ENCODE results near the gene OR52W1. TPM values are rescaled to one million over a fixed set of nuclear protein-coding genes. Genes with fewer than 3 reads are reported as not detected.

The OR52W1 gene
- total and polyA plus RNA-seq, 10 of the 15 experiments (the other 5 are each of a cell fraction or from before 2014, with no cell fraction given) = not detected

DNA sequence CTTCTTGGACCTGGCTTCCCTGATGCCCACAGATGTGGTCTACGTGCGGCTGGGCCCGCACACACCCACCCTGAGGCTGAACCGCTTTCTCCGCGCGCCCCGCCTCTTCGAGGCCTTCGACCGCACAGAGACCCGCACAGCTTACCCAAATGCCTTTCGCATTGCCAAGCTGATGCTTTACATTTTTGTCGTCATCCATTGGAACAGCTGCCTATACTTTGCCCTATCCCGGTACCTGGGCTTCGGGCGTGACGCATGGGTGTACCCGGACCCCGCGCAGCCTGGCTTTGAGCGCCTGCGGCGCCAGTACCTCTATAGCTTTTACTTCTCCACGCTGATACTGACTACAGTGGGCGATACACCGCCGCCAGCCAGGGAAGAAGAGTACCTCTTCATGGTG is 41.1 kb downstream of the OR52W1 start:
- no peak overlapping the region for H3K4me2 ChIP-seq (ENCODE audit: control insufficient read depth, insufficient read depth)
- H4K20me1 ChIP-seq (ENCODE audit: control insufficient read depth, insufficient read depth) = no peaks in the 10 kb centered on the region
- RAD21 ChIA-PET (ENCODE audit: unreplicated experiment) = no interaction called here
- intact Hi-C loops (cut with micrococcal nuclease; ENCODE audit: unreplicated experiment) (no loop called here), in situ Hi-C loops (cut with MboI) (no loop called here)
- CTCF ChIA-PET = interaction anchor here (1.2 kb wide), 1 partner anchor 11 kb away, joined by 8 read pairs; no protein-coding TSS in a partner anchor
- SMC1A ChIA-PET (ENCODE audit: uncharacterized antibody, unreplicated experiment) = no interaction called here
- no peak for FAIRE-seq
- no TSS peak for BruUV-seq (replicated peaks)
- no peaks in the 10 kb centered on the region for H3K4me1 ChIP-seq (ENCODE audit: control insufficient read depth, insufficient read depth, low read length)
- H3K27ac ChIP-seq (ENCODE audit: control insufficient read depth, insufficient read depth) = no peak overlapping the region
- no peaks in the 10 kb centered on the region for H3K9me3 ChIP-seq (replicated peaks; ENCODE audit: control insufficient read depth, insufficient read depth, low read length)
- ATAC-seq = no peak
- no peaks in the 10 kb centered on the region for H3K36me3 ChIP-seq (ENCODE audit: control insufficient read depth in 2 of 2, insufficient read depth in 2 of 2, low read length in 1 of 2)
- no peak overlapping the region for H3K9ac ChIP-seq (ENCODE audit: control insufficient read depth, insufficient read depth, low read length)
- DNase-seq (ENCODE audit: low read depth, low spot score) = no peak
- H3K79me2 ChIP-seq (ENCODE audit: control insufficient read depth, insufficient read depth, low read length) = no peaks in the 10 kb centered on the region
- 85% methylated on average over 28 of the region's 28 CpGs for WGBS (ENCODE audit: insufficient coverage, insufficient replicate concordance, low lambda C conversion rate, missing lambda C conversion rate)
- H3K27me3 ChIP-seq (replicated peaks in 1 of 2; ENCODE audit: control insufficient read depth in 2 of 2, insufficient read depth in 2 of 2, low read length in 1 of 2) = no peaks in the 10 kb centered on the region
- POLR2A ChIA-PET = no interaction called here
- no peak overlapping the region for H3K4me3 ChIP-seq
- TF ChIP-seq, protein P1, sequence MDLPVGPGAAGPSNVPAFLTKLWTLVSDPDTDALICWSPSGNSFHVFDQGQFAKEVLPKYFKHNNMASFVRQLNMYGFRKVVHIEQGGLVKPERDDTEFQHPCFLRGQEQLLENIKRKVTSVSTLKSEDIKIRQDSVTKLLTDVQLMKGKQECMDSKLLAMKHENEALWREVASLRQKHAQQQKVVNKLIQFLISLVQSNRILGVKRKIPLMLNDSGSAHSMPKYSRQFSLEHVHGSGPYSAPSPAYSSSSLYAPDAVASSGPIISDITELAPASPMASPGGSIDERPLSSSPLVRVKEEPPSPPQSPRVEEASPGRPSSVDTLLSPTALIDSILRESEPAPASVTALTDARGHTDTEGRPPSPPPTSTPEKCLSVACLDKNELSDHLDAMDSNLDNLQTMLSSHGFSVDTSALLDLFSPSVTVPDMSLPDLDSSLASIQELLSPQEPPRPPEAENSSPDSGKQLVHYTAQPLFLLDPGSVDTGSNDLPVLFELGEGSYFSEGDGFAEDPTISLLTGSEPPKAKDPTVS (IDR thresholded peaks at IDR 0.05; ENCODE audit: low read depth, low read length) = no peak
- TF ChIP-seq MXI1 (IDR thresholded peaks at IDR 0.05; ENCODE audit: low read depth, low read length) (no peak), ZNF217 (IDR thresholded peaks at IDR 0.05) (no peak), NR2C1 (IDR thresholded peaks at IDR 0.05) (no peak), ZNF384 (IDR thresholded peaks at IDR 0.05; ENCODE audit: borderline replicate concordance, low read depth, low read length) (no peak), BACH1 (IDR thresholded peaks at IDR 0.05; ENCODE audit: borderline replicate concordance) (no peak), CBFB (IDR thresholded peaks at IDR 0.05; ENCODE audit: low read depth) (no peak)
- H2AFZ ChIP-seq (ENCODE audit: control insufficient read depth, low read depth, low read length) = no peak overlapping the region

DNA sequence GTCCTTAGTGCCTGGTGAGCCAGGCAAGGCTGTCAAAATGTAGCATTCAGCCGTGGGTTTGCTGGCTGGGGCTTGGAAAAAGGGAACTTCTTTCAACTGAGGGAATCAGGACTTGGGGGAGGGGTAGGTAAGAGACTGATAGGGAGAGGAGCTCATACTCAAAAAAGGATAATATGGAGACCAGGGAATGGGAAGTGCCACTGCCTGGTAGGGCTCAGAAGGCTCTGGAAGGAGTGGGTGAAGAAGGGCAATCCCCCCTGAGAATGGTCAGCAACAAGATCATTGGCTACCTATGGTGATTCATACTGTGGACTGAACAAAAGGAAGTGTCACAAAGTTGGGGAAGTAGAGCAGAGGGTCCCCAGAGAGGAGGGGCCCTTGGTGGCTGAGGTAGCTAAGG is 41.8 kb downstream of the OR52W1 start:
- DNase-seq (ENCODE audit: low read depth, low spot score) (no peak), ATAC-seq (no peak), FAIRE-seq (no peak)
- POLR2A ChIA-PET = no interaction called here
- no peaks in the 10 kb centered on the region for H3K79me2 ChIP-seq (ENCODE audit: control insufficient read depth, insufficient read depth, low read length)
- no peak overlapping the region for H3K4me2 ChIP-seq (ENCODE audit: control insufficient read depth, insufficient read depth)
- in situ Hi-C loops (cut with MboI) (no loop called here), intact Hi-C loops (cut with micrococcal nuclease; ENCODE audit: unreplicated experiment) (no loop called here)
- WGBS (ENCODE audit: insufficient coverage, insufficient replicate concordance, low lambda C conversion rate, missing lambda C conversion rate) = 0% methylated on average over 1 of the region's 1 CpG
- SMC1A ChIA-PET (ENCODE audit: uncharacterized antibody, unreplicated experiment) = no interaction called here
- H3K4me1 ChIP-seq (ENCODE audit: control insufficient read depth, insufficient read depth, low read length) = no peaks in the 10 kb centered on the region
- H2AFZ ChIP-seq (ENCODE audit: control insufficient read depth, low read depth, low read length) = no peak overlapping the region
- no TSS peak for BruUV-seq (replicated peaks)
- no peak overlapping the region for H3K9ac ChIP-seq (ENCODE audit: control insufficient read depth, insufficient read depth, low read length)
- H3K27me3 ChIP-seq (replicated peaks in 1 of 2; ENCODE audit: control insufficient read depth in 2 of 2, insufficient read depth in 2 of 2, low read length in 1 of 2) = no peaks in the 10 kb centered on the region
- CTCF ChIA-PET = interaction anchor here (1.2 kb wide), 1 partner anchor 10 kb away, joined by 8 read pairs; no protein-coding TSS in a partner anchor
- no peaks in the 10 kb centered on the region for H3K36me3 ChIP-seq (ENCODE audit: control insufficient read depth in 2 of 2, insufficient read depth in 2 of 2, low read length in 1 of 2)
- no peak overlapping the region for H3K4me3 ChIP-seq
- no peaks in the 10 kb centered on the region for H4K20me1 ChIP-seq (ENCODE audit: control insufficient read depth, insufficient read depth)
- no peak overlapping the region for H3K27ac ChIP-seq (ENCODE audit: control insufficient read depth, insufficient read depth)
- RAD21 ChIA-PET (ENCODE audit: unreplicated experiment) = no interaction called here
- no peaks in the 10 kb centered on the region for H3K9me3 ChIP-seq (replicated peaks; ENCODE audit: control insufficient read depth, insufficient read depth, low read length)
- TF ChIP-seq YBX1 (IDR thresholded peaks at IDR 0.05) (no peak), CHD1 (IDR thresholded peaks at IDR 0.05; ENCODE audit: low read depth, low read length) (no peak), CEBPB (IDR thresholded peaks at IDR 0.05; ENCODE audit: borderline replicate concordance in 1 of 2, low read depth in 2 of 2, low read length in 2 of 2) (no peak), HDAC6 (IDR thresholded peaks at IDR 0.05; ENCODE audit: unreplicated experiment) (no peak), SMARCA5 (IDR thresholded peaks at IDR 0.05) (no peak), MEF2B (IDR thresholded peaks at IDR 0.05; ENCODE audit: partially characterized antibody, poor library complexity, severe bottlenecking) (no peak), SMC3 (IDR thresholded peaks at IDR 0.05; ENCODE audit: borderline replicate concordance, low read length) (no peak), TARDBP (IDR thresholded peaks at IDR 0.05; ENCODE audit: borderline replicate concordance) (no peak), SREBF2 (IDR thresholded peaks at IDR 0.05; ENCODE audit: low read length) (no peak), ZNF207 (IDR thresholded peaks at IDR 0.05; ENCODE audit: borderline replicate concordance) (no peak), ZNF622 (IDR thresholded peaks at IDR 0.05) (no peak), SPI1 (IDR thresholded peaks at IDR 0.05; ENCODE audit: borderline replicate concordance, insufficient read depth, low read depth, low read length) (no peak)

Measured in GM12878 (cell line).